ENCODE measurements around the gene CHD8.
"Not testable (repeated sequence)": the region's sequence is repeated elsewhere in the genome, so short reads cannot be mapped to it uniquely, and the experiment has no call there.

CHD8 gene

DNA sequence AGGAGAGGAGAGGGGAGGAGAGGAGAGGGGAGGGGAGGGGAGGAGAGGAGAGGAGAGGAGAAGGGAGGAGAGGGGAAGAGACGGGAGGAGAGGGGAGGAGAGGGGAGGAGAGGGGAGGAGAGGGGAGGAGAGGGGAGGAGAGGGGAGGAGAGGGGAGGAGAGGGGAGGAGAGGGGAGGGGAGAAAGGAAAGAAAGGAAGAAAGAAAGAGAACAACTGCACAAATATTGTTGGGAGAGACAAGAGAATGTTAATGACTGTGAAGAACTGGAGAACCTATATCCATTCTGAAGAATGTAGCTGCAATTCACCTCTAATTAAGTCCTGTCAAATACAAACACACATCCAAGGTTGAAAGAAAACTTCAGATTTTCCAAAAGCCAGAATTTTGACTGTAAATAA, 13.3 kb downstream of the CHD8 start:
- not testable (repeated sequence) for DNase-seq

DNA sequence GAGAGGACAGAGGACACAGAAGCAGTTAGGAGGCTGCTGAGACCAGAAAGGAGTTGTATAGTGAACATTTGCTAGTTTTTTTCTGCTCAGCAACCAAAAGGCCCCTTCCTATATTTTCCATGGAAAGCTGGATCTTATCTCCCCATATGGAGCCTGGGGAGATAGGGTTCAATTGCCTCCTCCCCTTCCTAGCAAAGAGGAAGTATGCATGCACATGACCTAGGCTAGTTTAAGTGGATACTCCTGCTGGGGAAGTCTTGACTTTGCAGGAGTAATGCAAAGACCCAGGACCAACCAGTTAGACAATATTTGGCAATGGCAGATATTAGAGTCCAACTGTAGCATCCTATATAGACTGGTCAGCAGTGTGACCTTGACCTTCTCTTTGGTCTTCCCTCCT, 15.1 kb downstream of the CHD8 start:
- DNase-seq: no peak

DNA sequence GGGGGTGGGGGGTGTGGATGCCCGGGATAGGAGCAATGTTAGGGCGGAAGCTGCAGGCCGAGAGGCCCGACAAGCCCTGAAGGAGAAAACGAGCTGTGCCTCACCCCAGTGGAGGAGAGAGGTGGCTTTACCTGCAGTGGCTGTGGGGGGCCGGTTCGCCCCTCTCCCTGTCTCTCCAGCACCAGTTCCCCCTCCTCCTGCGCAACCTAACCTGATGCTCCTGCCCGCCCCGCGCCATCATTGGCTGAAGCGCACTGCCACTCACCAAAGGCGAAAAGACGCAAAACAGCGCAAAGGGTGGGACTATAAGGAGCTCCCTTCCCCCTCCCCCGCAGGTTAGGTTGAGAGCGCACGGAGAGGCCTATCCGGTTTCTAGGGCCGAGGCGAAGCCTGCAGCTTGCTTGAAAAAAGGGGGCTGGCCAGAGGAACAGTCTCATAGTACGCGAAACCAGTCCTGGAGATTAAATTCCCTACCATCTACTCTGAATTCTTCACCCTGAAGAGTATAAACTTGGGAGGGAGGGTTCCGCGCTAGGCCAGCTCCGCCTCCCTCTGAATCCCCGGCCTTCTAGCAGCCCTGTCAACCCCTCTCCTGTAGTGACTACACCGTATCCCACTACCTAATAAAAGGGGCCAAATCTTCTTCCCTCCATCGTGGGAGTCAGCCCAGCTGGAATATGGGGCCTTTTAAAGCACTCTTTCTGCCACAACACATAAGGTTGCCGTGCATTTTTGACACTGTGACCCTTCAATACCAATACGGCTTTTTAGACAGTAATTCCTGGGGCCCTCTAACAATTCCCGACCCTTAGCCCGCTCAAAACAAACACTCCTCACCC, 18.6 kb downstream of the CHD8 start:
- peak; percentile 98 for DNase-seq

DNA sequence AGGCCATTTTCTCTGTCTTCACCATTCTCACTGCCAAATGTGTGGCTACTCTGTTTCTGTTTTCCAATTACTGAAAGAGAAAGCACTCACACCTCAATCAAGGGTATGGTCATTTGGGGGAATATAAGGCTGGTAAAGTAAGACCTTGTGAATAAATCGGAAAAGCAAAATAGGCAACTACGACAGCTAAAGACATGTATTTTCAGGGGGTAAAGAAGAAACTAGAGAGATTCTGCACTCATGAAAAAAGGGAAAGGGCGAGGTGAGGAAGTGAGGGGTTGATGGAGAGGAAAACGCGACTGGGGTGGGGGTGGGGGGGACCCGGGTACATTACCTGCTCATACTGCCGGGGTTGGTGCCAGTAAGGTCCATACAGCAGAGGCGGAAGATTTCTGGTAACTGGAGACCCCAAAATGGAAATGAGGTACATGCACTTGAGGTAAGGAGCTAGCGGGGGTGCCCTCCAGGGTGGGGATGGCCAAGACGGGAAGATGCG, 19.3 kb downstream of the CHD8 start:
- no peak for DNase-seq

DNA sequence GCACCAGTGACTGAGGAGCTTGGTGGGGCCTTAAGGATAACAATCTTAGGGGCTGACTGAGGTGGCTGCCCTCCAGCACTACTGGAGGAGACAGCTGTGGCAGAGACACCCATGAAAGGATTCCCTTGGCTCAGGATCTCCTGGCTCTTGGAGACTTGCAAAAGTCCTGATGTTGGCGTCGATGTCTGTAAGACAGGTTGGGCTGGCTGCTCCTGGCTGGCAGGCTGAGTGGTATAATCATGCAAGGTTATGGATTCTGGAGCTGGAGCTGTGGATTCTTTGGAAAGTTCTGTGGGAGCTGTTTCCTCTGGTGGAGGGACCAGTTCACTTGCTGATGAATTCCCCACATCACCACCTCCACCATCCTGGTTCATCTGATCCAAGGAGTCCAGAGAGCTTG, 24.8 kb downstream of the CHD8 start:
- DNase-seq: no peak

DNA sequence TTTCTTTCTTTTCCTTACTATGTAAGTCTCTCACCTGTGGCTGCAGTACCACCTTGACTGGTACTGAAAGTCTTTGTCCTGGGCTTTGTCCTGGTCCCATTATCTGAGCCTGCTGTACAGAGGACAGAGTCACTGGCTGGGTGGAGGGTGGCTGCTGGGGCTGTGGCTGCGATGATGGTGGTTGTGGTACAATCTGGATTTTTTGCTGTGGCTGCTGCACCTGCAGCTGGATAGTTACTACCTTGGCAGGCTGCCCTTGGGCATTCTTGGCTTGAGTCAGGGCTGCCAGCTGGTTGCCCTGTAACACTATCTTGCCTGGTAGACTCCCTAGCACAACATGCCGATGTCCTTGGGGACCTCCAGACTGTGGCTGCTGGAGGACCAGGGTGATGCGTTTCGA, 27.0 kb downstream of the CHD8 start:
- no peak for DNase-seq

DNA sequence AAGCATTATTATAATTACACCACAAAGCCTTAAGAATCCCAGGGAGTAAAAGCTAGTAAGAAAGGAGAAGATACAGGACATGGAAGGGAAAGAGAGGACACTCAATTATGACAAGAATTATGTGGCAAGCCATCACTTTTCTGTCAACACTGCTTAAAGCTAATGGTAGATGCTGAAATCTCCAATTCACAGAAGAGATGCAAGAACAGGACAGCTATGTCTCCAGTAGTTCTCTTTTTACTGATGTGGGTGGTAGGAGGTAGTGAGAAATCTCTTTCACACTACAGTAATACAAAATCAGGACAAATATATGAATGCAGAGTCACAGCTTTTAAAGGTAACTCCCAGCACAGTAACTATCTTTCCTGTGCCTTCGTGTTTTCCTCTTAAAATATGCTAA, 29.2 kb downstream of the CHD8 start:
- no peak for DNase-seq

DNA sequence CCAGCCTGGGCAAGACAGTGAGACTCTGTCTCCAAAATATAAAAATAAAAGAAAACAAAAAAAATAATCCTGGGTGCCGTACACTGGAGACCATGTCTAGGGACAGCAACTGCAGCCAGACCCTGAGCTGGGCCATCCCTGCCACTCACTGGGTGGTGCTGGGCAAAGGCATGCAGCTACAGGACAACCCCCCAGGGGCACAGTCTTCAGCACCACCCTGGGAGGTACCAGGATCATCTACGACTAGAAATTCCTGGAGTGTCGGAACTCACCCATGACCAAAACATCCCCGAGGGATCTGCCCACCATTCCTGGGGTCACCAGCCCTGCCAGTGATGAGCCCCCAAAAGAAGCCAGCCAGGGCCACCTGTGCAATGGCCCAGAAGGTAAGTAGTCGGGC, 36.4 kb downstream of the CHD8 start:
- DNase-seq: no peak

DNA sequence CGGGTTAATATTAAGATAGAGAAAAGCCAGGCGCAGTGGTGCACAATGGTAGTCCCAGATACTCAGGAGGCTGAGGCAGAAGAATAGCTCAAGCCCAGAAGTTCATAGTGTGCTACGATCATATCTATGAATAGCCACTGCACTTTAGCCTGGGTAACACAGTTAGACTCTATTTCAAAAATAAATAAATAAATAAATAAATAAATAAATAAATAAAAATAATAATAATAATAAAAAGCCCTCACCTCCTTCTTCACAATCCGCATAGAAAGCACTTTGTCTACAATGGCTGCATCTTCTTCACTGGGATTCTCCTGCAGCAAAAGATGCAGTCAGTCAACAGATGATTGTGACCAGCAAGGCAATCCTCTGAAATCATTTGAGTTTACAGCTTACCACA, 40.6 kb downstream of the CHD8 start:
- no peak for DNase-seq

DNA sequence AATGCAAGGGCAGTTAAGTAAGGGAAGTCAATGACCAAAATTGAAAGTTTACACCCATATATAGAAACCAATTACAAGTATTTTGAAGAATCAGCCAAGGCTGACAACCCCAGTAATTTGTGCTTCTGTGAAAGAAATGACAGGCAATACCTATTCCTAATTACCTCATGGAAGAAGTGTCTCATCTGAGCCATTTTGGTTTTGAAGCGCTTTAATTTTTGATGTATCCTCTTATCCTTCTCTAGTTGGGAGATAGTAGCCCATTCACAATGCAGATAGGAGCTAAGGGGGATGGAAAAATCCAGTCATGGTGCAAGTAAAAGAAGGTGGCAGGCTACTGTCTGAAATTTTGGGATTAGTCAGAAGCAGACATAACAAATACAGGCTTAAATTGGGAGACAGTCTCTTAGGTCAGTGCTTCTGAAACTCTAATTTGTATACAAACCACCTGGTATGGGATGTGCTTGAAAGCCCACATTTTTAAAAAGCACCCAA, 41.7 kb downstream of the CHD8 start:
- no peak for DNase-seq

DNA sequence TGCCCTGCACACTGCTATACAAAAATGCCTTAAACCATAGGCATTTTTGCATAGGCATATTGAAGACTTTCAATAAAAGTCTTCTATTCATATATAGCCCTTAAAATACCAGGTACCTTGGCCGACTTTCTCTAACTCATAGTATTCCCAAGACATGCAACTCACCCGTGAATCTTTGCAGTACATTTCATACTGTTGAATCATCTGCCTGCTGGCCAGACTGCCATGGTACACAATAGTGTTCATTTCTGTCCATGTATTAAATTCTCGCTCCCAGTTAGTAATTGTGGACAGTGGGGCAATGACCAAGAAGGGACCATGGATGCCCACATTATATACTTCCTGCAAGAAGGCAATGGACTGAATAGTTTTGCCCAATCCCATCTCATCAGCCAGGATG, 47.8 kb downstream of the CHD8 start:
- DNase-seq: no peak

DNA sequence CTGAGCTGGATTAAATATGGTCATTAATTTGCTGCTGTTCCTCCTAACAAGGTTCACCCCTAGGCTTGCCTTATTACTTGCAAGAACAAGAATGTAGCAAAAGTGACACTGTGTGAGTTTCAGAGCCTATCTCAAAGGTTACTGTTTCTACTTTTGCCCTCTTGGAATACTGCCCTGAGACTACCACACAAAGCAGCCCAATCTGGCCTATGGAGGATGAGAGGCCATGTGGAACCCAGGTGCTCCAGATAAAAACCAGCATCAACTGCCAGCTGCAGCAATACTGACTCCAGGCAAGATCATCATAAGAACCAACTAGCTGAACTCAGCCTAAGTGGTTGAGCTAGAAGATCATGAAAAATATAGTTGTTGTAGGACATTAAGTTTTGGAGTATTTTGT, 49.7 kb downstream of the CHD8 start:
- no peak for DNase-seq

DNA sequence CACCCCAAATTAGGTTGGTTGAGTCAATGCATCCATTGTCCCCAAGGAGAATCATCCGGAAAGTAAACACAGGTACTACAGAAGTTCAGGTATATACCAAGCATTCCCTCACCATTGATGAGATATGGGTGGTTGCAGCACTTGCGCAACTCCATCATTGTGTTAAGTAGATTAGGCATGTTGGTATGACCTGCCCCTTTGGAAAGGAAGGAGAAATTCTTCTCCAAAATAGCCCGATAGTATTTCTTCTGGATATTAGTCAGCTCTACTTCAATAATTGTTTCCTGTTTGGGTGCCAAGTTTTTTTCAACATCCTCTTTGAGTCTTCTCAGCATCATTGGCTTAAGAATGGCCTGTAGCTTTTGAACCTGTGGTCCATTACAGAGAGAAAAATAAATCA, 50.8 kb downstream of the CHD8 start:
- no peak for DNase-seq

DNA sequence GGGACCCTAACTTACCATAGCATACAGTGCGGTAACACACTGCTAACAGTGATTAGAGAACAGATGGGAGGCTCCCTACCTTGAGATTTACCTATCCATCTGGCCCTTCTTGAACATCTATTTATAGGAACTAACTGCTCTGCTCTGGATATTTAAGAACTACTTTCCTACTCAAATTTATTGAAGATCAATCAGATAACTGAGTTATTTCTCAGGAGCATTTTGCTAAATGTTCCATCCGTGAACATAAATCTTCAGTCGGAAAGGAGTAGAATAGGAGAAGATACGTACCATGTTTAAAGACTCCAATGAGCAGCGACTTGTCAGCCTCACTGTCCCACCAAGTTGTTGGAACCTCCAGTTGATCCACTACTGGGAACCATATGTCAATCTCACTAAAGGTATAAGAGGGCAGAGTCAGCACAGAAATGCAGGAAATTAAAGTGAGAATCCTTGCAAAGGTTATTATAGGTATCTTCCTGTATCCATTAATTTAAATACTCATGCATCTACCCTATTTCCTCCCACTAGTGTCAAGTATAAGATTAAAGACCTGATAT, 56.5 kb downstream of the CHD8 start:
- DNase-seq: no peak

DNA sequence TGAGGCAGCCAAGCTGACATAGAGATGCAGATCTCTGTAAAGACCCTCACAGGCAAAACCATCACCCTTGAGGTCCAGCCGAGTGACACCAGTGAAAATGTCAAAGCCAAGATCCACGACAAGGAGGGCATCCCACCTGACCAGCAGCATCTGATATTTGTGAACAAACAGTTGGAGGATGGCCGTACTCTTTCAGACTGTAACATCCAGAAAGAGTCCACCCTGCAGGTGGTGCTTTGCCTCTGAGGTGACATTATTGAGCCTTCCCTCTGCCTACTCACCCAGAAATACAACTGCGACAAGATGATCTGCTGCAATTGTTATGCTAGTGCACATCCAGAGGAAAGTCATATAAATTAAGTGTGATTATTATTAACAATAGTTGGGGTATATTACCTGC, 57.0 kb downstream of the CHD8 start:
- DNase-seq: no peak

DNA sequence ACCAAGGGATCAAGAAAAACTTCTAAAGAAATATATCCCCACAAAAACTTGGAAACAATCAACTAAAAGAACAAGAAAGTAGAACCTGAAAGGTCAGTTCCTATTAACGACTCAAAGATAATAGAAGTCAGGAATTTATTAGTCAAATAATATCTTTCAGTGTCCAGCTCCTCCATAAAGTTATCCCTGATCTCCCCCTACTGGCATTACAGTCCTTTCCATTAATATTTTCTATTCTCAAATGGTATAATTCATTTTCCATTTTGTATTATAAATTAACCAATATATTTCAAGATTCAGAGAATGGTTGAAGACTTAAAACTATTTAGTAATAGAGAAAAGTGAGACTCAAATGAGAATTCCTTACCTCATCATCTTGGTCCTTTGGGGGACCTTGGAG, 60.5 kb downstream of the CHD8 start:
- no peak for DNase-seq

DNA sequence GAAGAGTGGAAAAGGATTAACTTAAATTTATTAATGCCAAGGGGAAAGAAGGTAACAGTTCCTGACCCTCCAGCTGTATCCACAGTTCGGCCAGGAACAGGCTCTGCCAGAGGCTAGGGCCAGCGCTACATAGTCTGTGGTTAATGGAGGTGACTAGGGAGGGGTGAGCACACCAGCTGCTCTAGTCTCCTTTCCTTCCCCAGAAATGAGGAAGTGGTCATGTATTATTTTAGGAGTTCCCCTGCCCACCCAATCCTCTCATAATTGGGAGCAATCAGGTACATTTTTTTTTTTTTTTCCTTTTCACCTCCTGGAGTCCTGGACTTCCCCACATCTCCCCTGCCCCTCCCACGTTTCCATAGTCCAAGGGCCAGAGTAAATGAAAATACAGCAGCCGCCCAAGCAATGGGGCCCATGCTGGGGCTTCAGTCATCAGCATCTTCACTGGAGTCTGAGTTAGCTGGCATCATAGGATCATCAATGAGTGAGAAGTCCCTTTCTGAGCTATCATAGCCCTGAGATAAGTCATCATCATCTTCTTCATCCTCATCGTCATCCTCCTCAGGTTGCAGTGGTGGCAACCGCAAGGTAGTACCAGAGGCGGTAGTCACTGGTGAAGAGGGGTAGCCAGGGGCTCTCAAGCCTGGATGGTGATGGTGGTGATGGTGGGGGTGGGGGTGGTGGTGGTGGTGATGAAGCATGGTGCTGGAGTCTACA, 70.6 kb downstream of the CHD8 start:
- DNase-seq: no peak

DNA sequence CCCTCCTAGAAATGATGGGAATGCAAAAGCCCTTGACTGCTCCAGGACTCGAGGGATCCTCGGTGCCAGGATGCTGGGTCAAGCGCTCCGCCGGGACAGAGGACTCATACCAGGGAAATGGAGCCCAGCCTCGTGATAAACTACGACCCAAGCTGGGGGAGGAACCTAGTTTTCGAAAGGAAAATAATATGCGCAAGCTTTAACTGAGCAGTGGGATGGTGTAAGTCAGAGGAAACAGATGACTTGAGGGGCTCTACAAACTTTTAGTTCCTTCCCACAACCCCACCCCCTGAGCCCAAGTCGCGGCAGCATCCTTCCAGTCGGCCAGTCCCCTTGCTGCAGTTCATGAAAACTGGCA, 71.5 kb downstream of the CHD8 start:
- no peak for DNase-seq

DNA sequence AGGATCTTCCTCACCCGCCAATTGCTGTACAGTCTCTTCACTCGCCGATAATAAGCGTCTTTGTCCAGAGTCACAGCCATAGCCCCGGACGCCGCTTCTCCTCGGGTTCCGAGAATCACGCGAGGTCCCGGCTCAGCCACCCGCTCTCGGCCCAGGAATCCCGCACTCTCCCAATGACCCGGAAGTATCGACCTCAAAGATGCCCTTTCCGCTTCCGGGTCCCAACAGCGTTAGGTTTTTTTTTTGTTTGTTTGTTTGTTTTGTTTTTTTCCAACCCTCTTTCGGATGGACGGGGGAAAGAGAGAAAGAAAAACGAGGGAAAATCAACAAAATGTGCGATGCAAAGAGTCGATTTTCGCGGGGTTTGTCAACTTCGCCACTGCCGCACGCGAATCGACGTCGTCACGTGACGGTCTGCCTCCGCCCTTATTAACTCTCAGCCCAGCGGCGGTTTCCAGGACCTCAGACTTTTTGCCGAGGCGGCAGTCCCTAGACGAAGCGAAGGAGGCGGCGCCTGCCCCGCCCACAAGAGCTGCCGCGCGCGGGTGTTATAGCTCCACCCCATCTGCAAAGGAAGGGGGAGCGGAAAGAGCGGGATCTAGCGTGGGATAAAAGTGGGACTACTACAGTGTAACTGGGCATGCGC, 72.0 kb downstream of the CHD8 start, which contains the start of gene SUPT16H:
Gene SUPT16H, minus strand, starts transcription at position 172 of the 646 bp plus-strand sequence. Its CDS starts 92 bp downstream, at position 80.
- DNase-seq: peak; percentile 97

DNA sequence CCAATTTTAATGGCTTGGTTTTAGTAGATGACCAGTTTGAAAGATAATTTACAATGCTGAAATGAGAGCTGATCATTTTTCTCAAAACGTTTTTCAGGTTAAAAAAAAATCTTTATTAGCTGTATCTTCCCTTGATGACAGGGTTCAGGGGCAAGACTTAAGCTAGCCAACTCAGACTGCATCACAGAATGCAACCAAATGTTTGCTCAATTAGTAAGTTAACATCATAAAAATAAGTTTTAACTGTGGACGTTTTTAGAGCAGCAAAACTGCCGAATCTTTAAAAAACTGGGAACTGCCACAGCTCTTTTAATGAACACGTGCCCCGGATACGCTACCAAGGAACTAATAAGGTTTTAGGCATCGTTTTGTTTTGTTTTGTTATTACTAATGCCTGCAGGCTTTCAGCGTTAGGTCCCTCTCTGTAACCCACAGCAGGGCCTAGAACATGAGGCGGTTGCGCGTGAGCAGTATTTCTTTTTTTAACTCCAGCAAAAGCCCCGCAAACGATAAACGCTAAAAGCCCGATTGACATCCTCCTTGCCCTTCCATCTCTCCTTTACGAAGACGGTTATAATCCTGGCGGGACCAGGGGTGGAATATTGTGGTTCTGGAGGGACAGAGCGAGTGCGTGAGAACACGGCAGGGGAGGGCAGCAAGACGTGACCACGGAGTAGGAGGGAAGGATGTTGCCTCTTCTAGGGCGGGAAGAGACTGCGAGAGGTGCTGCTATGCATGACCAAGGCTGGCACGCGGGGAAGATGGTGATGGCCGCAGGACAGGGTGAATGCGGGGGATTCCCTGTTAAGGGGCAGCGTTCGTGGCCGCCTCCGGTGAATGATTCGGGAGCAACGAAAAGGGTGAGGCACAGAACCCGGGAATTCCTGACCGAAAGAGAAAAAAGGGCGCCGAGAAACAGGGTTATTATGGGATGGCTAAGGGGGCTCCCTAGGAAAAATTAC, 72.8 kb downstream of the CHD8 start:
- no peak for DNase-seq

DNA sequence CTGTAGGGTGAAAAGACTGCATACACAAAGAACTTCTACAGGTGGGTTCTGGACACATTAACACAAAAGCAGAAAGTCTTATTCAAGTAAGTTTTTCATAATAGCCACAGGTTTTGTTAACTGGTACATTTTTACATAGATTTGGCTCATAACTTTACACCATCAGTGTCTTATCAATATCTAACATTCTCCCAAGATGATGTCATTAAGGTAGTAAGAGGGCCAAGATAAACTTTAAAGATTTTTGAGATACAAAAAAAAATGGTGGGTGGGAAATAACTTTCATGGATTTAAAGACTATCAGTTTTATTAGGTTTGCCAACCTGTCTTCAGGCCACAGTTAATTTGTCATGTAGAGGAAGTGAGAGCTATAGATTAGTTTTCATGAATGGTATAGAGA, 73.8 kb downstream of the CHD8 start:
- no peak for DNase-seq

DNA sequence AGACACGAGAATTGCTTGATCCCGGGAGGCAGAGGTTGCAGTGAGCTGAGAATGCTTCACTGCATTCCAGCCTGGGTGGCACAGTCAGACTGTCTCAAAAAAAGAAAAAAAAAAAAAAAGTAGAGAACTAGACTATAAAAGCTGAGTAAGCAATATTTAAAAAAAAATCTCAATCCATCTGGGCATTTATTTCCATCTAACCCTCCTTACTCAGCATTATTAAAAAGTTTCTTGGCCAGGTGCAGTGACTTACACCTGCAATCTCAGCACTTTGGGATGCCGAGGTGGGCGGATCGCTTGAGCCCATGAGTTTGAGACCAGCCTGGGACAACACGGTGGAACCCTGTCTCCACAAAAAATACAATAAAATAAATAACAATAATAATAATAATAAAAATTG, 76.6 kb downstream of the CHD8 start:
- DNase-seq: no peak
